Keratinocyte (primary cell): ENCODE measurements around the gene ASCC3. TPM values are rescaled to one million over a fixed set of nuclear protein-coding genes. Genes with fewer than 3 reads are reported as not detected.

Experiments used
- DNase-seq: peaks from one replicate; pipeline ENCODE4 v3.0.0-alpha.2; 2011; ENCODE audit warnings: low read depth, missing footprints, low spot score
- FAIRE-seq: peaks from 2 replicates; lab custom pipeline; 2011; peaks lifted over from hg19 to GRCh38; lab: Jason Lieb, UNC
- H2AFZ ChIP-seq: 2 replicates; pipeline ENCODE4 v1.6.0; 2012; ENCODE audit warnings: low read length, control low read depth, inconsistent platforms; ENCODE audit not compliant: control insufficient read depth
- H3K27ac ChIP-seq: 2 replicates; pipeline ENCODE4 v1.5.1; 2011; ENCODE audit warnings: low read length; ENCODE audit not compliant: control insufficient read depth, insufficient read depth
- H3K27me3 ChIP-seq: 3 replicates; pipeline ENCODE4 v1.6.0; 2011; ENCODE audit warnings: low read length; ENCODE audit not compliant: control insufficient read depth, insufficient read depth; ENCODE audit errors: extremely low read depth
- H3K36me3 ChIP-seq, 2 experiments: 2 replicates in 1 of 2; 3 replicates in 1 of 2; pipeline ENCODE4 v1.5.1; 2011; ENCODE audit warnings: low read length in 2 of 2, mild to moderate bottlenecking in 1 of 2; ENCODE audit not compliant: control insufficient read depth in 2 of 2, insufficient read depth in 2 of 2; ENCODE audit errors: extremely low read depth in 1 of 2
- H3K4me1 ChIP-seq: 3 replicates; pipeline ENCODE4 v1.5.1; 2011; ENCODE audit warnings: low read length; ENCODE audit not compliant: control insufficient read depth, insufficient read depth; ENCODE audit errors: extremely low read depth
- H3K4me2 ChIP-seq: 3 replicates; pipeline ENCODE4 v1.6.0; 2011; ENCODE audit warnings: low read depth, low read length; ENCODE audit not compliant: control insufficient read depth, insufficient read depth; ENCODE audit errors: extremely low read depth
- H3K4me3 ChIP-seq, 3 experiments: fragments of 200-600 bp in 1 of 3; sonication (generic) in 1 of 3; 2 replicates in 2 of 3; 3 replicates in 1 of 3; pipeline ENCODE4 v1.5.1; 2011 to 2016; ENCODE audit warnings: low read length in 3 of 3, mild to moderate bottlenecking in 3 of 3, control low read depth in 2 of 3, inconsistent platforms in 1 of 3, low read depth in 1 of 3, mixed read lengths in 1 of 3, mixed run types in 1 of 3, moderate library complexity in 1 of 3; ENCODE audit not compliant: control insufficient read depth in 2 of 3, insufficient read depth in 2 of 3; ENCODE audit errors: extremely low read depth in 1 of 3
- H3K79me2 ChIP-seq: 2 replicates; pipeline ENCODE4 v1.6.0; 2012; ENCODE audit warnings: low read length; ENCODE audit not compliant: control insufficient read depth, insufficient read depth
- H3K9ac ChIP-seq: 3 replicates; pipeline ENCODE4 v1.6.0; 2011; ENCODE audit warnings: low read length; ENCODE audit not compliant: control insufficient read depth, insufficient read depth; ENCODE audit errors: extremely low read depth
- H3K9me1 ChIP-seq: 3 replicates; pipeline ENCODE4 v1.6.0; 2011; ENCODE audit warnings: low read length; ENCODE audit not compliant: control insufficient read depth, insufficient read depth; ENCODE audit errors: extremely low read depth
- H3K9me3 ChIP-seq: 2 replicates; pipeline ENCODE4 v1.5.1; 2012; ENCODE audit warnings: low read depth, low read length; ENCODE audit not compliant: control insufficient read depth
- H4K20me1 ChIP-seq: 3 replicates; pipeline ENCODE4 v1.6.0; 2011; ENCODE audit warnings: low read length; ENCODE audit not compliant: control insufficient read depth, insufficient read depth; ENCODE audit errors: extremely low read depth
- EZH2 ChIP-seq: IDR thresholded peaks from one replicate; pipeline ENCODE4 v1.6.1; 2012; ENCODE audit warnings: inconsistent platforms, mild to moderate bottlenecking, low read length, moderate library complexity
- dilution Hi-C: fragments of 300-500 bp; cut with MboI; formaldehyde crosslinking; loops from one replicate; pipeline ENCODE4 v1.7.0; 2020; ENCODE audit warnings: low sequenced_read_pairs; ENCODE audit not compliant: extremely low pct_ligation_motif_present
- polyA plus RNA-seq, 5 experiments: library from polyadenylated mRNA; depleted of rRNA in 3 of 5; stranded (reverse) in 3 of 5; stranded (forward) in 1 of 5; unstranded in 1 of 5; fragments of >200 nt; gene quantifications; 1 replicate in 1 of 5; 2 replicates in 3 of 5; 3 replicates in 1 of 5; pipeline versions ENCODE4 v1.2.1 to v1.2.3, GENCODE V29; 2011 to 2012; ENCODE audit warnings: missing spikeins in 2 of 5, low read depth in 1 of 5, low replicate concordance in 1 of 5
- TF ChIP-seq, protein P1 (sequence below), 3 experiments: IDR thresholded peaks in 1 of 3; conservative IDR thresholded peaks in 1 of 3; optimal IDR thresholded peaks in 1 of 3; 2 replicates in 2 of 3; 3 replicates in 1 of 3; pipeline versions ENCODE3 to v1.5.1; 2011; ENCODE audit warnings: low read length in 3 of 3, mild to moderate bottlenecking in 3 of 3, moderate library complexity in 2 of 3, control low read depth in 1 of 3, inconsistent platforms in 1 of 3; ENCODE audit not compliant: insufficient read depth in 2 of 3; ENCODE audit errors: extremely low read depth in 1 of 3

ASCC3 gene
- polyA plus RNA-seq, 1 donor (not counting 4 experiments of a cell fraction or from before 2014, with no cell fraction given): 58.6 TPM

DNA sequence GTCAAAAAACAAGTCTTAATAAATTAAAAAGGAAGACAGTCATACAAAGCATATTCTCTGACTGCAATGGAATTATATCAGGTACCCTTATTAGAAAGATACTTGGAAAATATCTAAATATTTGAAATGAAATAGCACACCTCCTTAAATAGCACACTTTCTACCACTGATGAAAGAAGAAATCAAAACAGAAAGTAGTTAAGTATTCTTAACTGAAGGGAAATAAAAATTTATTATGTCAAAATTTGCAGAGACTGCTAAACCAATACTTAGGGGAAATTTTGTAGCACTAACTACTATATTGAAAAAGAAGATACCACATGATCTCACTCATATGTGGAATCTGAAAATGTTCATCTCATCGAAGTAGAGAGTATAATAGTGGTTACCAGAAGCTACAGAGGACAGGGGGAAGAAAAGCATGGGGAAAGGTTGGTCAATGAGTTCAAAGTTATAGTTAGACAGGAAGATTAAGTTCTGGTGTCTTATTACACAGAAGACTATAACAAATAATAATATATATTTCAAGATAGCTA, 112.2 kb downstream of the ASCC3 start:
- FAIRE-seq (no peak), DNase-seq (no peak)
- Histone ChIP-seq H4K20me1 (no peaks in the 10 kb centered on the region), H2AFZ (no peak overlapping the region), H3K36me3 (peaks cover 1 to 4% of the 10 kb centered on the region in 2 experiments), H3K9ac (no peak overlapping the region), H3K79me2 (no peaks in the 10 kb centered on the region), H3K4me2 (no peak overlapping the region), H3K27ac (no peak overlapping the region), H3K4me3 (no peak overlapping the region), H3K9me3 (no peaks in the 10 kb centered on the region), H3K27me3 (no peaks in the 10 kb centered on the region), H3K9me1 (no peaks in the 10 kb centered on the region), H3K4me1 (no peaks in the 10 kb centered on the region)
- TF ChIP-seq EZH2: no peak
- TF ChIP-seq, protein P1, sequence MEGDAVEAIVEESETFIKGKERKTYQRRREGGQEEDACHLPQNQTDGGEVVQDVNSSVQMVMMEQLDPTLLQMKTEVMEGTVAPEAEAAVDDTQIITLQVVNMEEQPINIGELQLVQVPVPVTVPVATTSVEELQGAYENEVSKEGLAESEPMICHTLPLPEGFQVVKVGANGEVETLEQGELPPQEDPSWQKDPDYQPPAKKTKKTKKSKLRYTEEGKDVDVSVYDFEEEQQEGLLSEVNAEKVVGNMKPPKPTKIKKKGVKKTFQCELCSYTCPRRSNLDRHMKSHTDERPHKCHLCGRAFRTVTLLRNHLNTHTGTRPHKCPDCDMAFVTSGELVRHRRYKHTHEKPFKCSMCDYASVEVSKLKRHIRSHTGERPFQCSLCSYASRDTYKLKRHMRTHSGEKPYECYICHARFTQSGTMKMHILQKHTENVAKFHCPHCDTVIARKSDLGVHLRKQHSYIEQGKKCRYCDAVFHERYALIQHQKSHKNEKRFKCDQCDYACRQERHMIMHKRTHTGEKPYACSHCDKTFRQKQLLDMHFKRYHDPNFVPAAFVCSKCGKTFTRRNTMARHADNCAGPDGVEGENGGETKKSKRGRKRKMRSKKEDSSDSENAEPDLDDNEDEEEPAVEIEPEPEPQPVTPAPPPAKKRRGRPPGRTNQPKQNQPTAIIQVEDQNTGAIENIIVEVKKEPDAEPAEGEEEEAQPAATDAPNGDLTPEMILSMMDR (optimal IDR thresholded peaks at IDR 0.05 in 1 of 3, IDR thresholded peaks at IDR 0.05 in 1 of 3, conservative IDR thresholded peaks at IDR 0.05 in 1 of 3; ENCODE audit: extremely low read depth in 1 of 3, insufficient read depth in 2 of 3, low read length in 3 of 3): no peak
- dilution Hi-C loops: no loop called here

DNA sequence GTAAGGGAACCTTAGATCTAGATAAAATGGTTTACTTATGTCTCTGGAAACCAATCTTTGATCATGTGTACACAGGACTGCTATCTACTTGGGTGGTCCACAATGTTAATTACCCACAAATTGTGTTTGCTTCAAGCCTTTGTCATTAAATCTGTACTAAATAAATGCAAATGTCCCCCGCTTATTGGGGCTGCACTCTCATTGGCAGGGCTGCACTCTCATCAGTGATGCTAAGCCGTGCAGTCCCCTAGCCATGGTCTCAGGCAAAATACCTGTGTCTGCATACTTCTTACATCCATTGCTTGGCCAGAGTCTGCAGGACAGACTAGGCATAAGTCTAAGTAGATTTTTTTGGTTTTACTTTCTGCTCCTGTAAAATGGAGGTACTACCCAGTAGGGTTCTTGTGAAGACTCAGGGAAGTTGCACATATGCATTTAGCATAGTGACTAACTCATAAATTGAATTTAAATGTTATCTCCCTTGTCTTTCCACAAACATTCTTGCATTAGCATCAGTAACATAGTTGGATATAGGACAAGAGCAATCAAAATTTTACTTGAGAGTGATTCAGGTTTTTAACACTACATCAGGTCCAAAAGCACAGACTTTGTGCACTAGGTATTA, 117.4 kb downstream of the ASCC3 start:
- no peaks in the 10 kb centered on the region for H3K9me1 ChIP-seq
- no peaks in the 10 kb centered on the region for H3K79me2 ChIP-seq
- FAIRE-seq (no peak), DNase-seq (no peak)
- dilution Hi-C loops: no loop called here
- TF ChIP-seq, protein P1 (optimal IDR thresholded peaks at IDR 0.05 in 1 of 3, IDR thresholded peaks at IDR 0.05 in 1 of 3, conservative IDR thresholded peaks at IDR 0.05 in 1 of 3; ENCODE audit: extremely low read depth in 1 of 3, insufficient read depth in 2 of 3, low read length in 3 of 3): no peak
- TF ChIP-seq EZH2: no peak
- H3K27ac ChIP-seq: no peak overlapping the region
- H3K9me3 ChIP-seq: no peaks in the 10 kb centered on the region
- no peak overlapping the region for H2AFZ ChIP-seq
- H3K4me2 ChIP-seq: no peak overlapping the region
- H3K4me3 ChIP-seq: no peak overlapping the region
- peaks cover 6 to 7% of the 10 kb centered on the region in 2 experiments for H3K36me3 ChIP-seq
- no peaks in the 10 kb centered on the region for H3K4me1 ChIP-seq
- H4K20me1 ChIP-seq: no peaks in the 10 kb centered on the region
- H3K9ac ChIP-seq: no peak overlapping the region
- H3K27me3 ChIP-seq: no peaks in the 10 kb centered on the region
